Breast epithelium (tissue), 3 donors: ENCODE results near the gene CRYGA.

ENCODE experiments used
- CTCF ChIP-seq, 3 donors: fragments of 450-650 bp; IDR thresholded peaks; one replicate each; pipeline ENCODE4 v1.5.1; 2016 to 2017; ENCODE audit warnings: antibody characterized with exemption in 3 of 3, mild to moderate bottlenecking in 3 of 3, moderate library complexity in 3 of 3
- POLR2A ChIP-seq: fragments of 450-650 bp; IDR thresholded peaks from one replicate; pipeline ENCODE4 v1.6.1; 2016; ENCODE audit warnings: antibody characterized with exemption, mild to moderate bottlenecking, moderate library complexity
- POLR2AphosphoS5 ChIP-seq, 3 donors: sonication (generic); formaldehyde crosslinking; IDR thresholded peaks; one replicate each; pipeline ENCODE4 v1.6.1; 2017; ENCODE audit warnings: antibody characterized with exemption in 3 of 3

GRCh38 chr2:208148803-208149202 is 14.6 kb downstream of the CRYGA start:
- TF ChIP-seq CTCF (IDR thresholded peaks at IDR 0.05) (no peak), POLR2AphosphoS5 (IDR thresholded peaks at IDR 0.05) (no peak), POLR2A (no peak)
